HG03457 (cell line): ENCODE data around the gene PRKAB2.
"Not testable (repeated sequence)": the region's sequence is repeated elsewhere in the genome, so short reads cannot be mapped to it uniquely, and the experiment has no call there.

Source experiments
- ATAC-seq: cut with Tn5 transposase; IDR thresholded peaks from one replicate; pipeline ENCODE4 v1.9.1; 2021; ENCODE audit warnings: moderate number of reproducible peaks; ENCODE audit not compliant: unreplicated experiment

The PRKAB2 gene

DNA sequence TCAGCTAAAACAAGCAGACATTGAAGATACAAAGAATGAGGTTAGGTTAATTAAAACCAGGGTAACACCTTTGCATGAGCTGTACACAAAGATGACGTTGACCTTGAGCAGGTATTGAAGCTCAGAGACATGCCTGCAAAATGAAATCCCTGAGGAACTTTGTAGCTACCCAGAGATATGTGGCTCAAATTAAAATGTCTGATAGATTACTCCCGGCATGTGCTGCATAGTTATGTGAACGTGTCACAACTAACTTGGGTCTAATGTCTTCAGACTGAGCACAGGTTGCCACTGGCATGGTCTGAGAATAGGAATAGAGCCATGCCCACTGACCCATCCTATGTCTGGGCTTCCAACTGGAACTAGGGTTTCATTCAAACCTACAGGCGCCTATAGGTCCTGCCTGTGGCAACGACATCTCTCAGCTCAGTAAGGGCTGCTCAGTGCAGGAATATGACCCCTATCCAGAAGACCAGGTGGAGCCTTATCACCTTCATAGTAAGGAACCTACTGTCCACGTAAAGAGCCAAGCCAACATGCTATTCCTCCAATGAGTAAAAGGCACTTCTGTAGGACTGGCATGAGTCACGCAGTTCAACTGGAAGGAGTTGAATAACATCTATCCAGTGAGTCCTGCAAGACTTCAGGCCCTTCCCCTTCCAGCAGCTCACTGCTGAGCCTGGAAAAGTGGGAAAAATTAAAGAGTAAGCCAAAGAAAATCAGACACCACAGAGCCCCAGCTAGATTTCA is 60.7 kb downstream of the PRKAB2 start:
- ATAC-seq: no peak

DNA sequence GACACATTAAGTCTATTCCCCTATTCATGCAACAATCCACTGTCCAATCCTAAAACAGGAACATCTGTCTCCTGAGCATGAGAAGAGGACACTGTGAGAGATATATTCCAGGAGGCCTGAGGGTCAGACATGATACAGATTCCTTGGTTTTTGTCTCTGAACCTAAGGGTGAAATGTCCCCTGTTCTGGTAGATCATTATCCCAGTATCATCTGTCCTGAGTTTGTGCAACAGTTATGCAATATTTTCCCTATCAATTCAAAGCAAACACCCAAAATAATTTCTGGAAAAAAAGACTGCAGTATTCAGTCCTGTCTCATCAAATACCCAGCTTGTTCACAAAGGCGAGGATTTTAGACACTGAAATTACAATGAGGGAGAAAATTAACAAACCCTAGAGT is 61.4 kb downstream of the PRKAB2 start:
- ATAC-seq: no peak

DNA sequence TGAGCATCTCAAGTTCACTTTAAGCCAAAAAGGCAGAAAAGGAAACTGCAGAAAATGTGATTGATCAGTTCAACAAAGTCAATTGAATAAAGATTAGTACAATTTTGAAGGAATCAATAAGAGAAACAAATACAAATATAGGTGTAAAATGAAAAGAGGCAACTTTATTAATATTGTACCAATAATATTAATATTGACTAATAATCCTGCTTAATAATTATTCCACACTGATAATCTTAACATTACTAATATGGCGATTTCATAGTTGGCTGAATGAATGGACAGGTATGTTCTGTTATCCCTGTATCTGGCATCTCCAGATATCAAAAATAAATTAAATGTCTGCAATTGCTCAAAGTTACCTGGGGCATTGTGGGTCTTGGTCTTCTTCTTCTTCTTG is 61.8 kb downstream of the PRKAB2 start:
- no peak for ATAC-seq

DNA sequence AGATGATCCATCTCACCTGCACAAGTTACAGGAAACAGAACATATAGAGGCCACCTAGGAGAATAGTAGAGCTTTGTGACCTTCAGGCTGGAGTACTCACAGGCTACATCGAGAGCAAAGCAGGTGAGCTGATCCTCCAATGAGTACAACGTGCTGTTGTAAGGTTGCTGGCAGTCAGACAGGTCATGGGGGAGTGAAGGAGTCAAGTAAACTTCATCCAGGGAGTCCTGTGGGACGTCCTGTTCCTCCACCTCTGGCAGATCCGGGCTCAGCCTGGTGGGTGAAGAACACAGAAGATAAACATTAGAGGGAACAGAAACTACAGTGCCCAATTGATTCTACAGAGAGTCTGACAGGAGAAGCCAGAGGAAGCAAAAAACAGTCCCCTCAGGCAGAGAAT is 62.5 kb downstream of the PRKAB2 start:
- ATAC-seq: no peak

DNA sequence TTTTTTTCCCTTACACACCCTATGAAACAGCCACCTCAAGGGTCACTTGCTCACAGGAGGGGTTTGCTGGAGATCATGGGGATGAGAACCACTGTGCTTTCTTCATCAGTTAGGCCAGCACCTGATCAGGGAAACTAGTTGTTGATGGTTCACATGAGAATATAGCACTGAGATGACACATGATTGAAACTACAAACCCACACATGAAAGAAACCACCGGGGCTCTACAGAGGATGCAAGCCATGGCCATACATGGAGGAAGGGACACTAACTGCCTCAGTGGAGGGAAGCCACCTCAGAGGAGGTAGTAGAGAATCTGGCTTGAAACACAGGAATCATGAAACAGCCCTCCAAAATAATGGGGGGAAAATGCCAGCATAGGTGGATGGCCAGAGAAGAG is 63.2 kb downstream of the PRKAB2 start:
- ATAC-seq: no peak

DNA sequence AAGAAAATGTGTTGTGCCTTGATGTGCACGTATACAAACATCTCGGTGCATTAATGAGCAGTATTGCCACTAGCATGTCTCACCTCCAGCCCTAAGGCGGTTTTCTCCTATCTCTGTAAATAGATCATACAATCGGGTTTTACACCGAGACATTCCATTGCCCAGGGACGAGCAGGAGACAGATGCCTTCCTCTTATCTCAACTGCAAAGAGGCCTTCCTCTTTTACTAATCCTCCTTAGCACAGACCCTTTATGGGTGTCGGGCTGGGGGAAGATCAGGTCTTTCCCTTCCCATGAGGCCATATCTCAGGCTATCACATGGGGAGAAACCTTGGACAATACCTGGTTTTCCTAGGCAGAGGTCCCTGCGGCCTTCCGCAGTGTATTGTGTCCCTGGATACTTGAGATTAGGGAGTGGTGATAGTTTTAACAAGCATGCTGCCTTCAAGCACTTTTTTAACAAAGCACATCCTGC is 65.8 kb downstream of the PRKAB2 start:
- ATAC-seq: not testable (repeated sequence)

DNA sequence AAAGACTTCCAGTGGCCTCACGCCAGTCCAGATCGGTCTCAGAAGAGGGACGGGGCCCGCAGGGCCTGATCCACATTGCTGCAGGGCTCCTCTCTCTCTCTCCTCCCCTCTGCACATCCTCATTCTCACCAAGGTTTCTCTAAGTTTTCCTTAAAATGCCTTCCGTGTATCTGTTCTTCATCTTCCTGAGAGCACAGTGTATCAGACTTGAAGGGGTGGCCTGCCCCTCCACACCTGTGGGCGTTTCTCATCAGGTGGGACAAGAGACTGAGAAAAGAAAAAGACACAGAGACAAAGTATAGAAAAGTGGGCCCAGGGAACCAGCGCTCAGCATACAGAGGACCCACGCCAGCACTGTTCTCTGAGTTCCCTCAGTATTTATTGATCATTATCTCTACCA is 66.4 kb downstream of the PRKAB2 start:
- ATAC-seq: no peak
